MM.1S (cell line): ENCODE results near the gene BMERB1.

Source experiments
- EZH2 ChIP-seq: fragments of 300-600 bp; sonication (generic); optimal IDR thresholded peaks from 2 replicates; pipeline ENCODE3; 2017; ENCODE audit warnings: low read depth, mild to moderate bottlenecking, antibody characterized with exemption, low read length, mixed read lengths
- EZH2phosphoT487 ChIP-seq: fragments of 300-600 bp; sonication (generic); IDR thresholded peaks from 2 replicates; pipeline ENCODE4 v1.6.1; 2018; ENCODE audit warnings: antibody characterized with exemption, low read length
- TF ChIP-seq, protein P1 (sequence below): fragments of 300-600 bp; sonication (generic); IDR thresholded peaks from 2 replicates; pipeline ENCODE4 v1.5.1; 2016; ENCODE audit warnings: antibody characterized with exemption, low read length, mixed read lengths

DNA sequence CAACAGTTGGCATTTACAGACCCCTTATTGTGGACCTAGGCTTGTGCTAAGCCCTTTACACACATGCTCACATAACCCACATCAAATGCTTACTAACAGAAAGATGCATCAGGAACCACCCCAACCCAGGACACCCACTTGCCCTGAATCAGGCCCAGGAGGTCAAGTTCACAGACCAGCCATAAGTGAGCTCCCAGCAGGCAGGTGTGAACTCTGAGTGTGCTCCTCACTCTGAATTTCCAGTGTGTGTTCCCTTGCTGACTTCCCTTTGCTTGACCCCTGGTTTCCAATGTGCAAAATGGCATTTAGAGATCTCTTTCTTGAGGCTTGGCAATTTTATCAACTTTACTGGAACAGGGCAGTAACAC lies 87.0 kb downstream of the BMERB1 start:
- TF ChIP-seq, protein P1, sequence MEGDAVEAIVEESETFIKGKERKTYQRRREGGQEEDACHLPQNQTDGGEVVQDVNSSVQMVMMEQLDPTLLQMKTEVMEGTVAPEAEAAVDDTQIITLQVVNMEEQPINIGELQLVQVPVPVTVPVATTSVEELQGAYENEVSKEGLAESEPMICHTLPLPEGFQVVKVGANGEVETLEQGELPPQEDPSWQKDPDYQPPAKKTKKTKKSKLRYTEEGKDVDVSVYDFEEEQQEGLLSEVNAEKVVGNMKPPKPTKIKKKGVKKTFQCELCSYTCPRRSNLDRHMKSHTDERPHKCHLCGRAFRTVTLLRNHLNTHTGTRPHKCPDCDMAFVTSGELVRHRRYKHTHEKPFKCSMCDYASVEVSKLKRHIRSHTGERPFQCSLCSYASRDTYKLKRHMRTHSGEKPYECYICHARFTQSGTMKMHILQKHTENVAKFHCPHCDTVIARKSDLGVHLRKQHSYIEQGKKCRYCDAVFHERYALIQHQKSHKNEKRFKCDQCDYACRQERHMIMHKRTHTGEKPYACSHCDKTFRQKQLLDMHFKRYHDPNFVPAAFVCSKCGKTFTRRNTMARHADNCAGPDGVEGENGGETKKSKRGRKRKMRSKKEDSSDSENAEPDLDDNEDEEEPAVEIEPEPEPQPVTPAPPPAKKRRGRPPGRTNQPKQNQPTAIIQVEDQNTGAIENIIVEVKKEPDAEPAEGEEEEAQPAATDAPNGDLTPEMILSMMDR: no peak
- no peak for TF ChIP-seq EZH2
- TF ChIP-seq EZH2phosphoT487: no peak
